Lung (tissue), 12 donors: ENCODE results near the gene POLN. TPM values are rescaled to one million over a fixed set of nuclear protein-coding genes. Genes with fewer than 3 reads are reported as not detected.

Experiments
- ATAC-seq: fragments of 200-7000 bp; cut with Tn5 transposase; one replicate; pipeline ENCODE4 v1.9.1; 2020; ENCODE audit warnings: moderate number of reproducible peaks; ENCODE audit not compliant: insufficient read depth, low FRiP score
- DNase-seq, 3 donors: peaks; one replicate each; pipeline ENCODE4 v3.0.0-alpha.2; 2013 to 2017
- H3K27ac ChIP-seq, 2 donors: one replicate each; pipeline ENCODE4 v1.5.1; 2013; ENCODE audit warnings: mild to moderate bottlenecking in 2 of 2, moderate library complexity in 2 of 2, control low read depth in 1 of 2, inconsistent platforms in 1 of 2, low read depth in 1 of 2, low read length in 1 of 2
- H3K27me3 ChIP-seq, 3 donors: one replicate each; pipeline ENCODE4 v1.5.1; 2013; ENCODE audit warnings: low read length in 2 of 3; ENCODE audit not compliant: control insufficient read depth in 3 of 3, insufficient read depth in 3 of 3
- H3K36me3 ChIP-seq, 4 donors: one replicate each; pipeline ENCODE4 v1.5.1; 2013; ENCODE audit warnings: low read length in 4 of 4, mild to moderate bottlenecking in 1 of 4, moderate library complexity in 1 of 4; ENCODE audit not compliant: control insufficient read depth in 4 of 4, insufficient read depth in 4 of 4
- H3K4me1 ChIP-seq, 5 donors: one replicate each; pipeline ENCODE4 v1.5.1; 2013; ENCODE audit warnings: low read length in 5 of 5, mild to moderate bottlenecking in 2 of 5, moderate library complexity in 1 of 5; ENCODE audit not compliant: control insufficient read depth in 5 of 5, insufficient read depth in 5 of 5
- H3K4me3 ChIP-seq: one replicate; pipeline ENCODE4 v1.5.1; 2013; ENCODE audit warnings: mild to moderate bottlenecking, control low read depth, moderate library complexity
- H3K9ac ChIP-seq, 2 donors: one replicate each; pipeline ENCODE4 v1.5.1; 2013; ENCODE audit warnings: low read length in 2 of 2, control low read depth in 1 of 2; ENCODE audit not compliant: insufficient read depth in 1 of 2
- H3K9me3 ChIP-seq, 4 donors: one replicate each; pipeline ENCODE4 v1.5.1; 2013; ENCODE audit warnings: low read length in 3 of 4, mild to moderate bottlenecking in 1 of 4, moderate library complexity in 1 of 4; ENCODE audit not compliant: control insufficient read depth in 4 of 4, insufficient read depth in 3 of 4
- CTCF ChIP-seq: IDR thresholded peaks from 2 replicates; pipeline ENCODE4 v1.5.1; 2012; ENCODE audit warnings: mild to moderate bottlenecking; ENCODE audit errors: control extremely low read depth, extremely low read depth
- WGBS, 2 donors: extraction: QIAGEN DNeasy Blood & Tissue Kit; methylation state at CpG; one replicate each; pipeline ENCODE4 v1.1.7; 2013; 5-methylcytosine and 5-hydroxymethylcytosine counted together
- polyA plus RNA-seq, 2 donors: library from polyadenylated mRNA; stranded (reverse); fragments of 200-250 nt; gene quantifications; one replicate each; pipeline ENCODE4 v1.2.1, GENCODE V29; 2013
- total RNA-seq, 2 donors: library from RNA; depleted of rRNA in 1 of 2; stranded (reverse); fragments of >200 nt in 1 of 2; gene quantifications; one replicate each; pipeline ENCODE4 v1.2.1, GENCODE V29; 2014 to 2021
- donor health status: control.
- donor health status: control.
- donor health status: Bipolar disorder and iron deficiency.
- donor health status: healthy.
- donor health status: DM: yes; HTN: yes; CAD: no.

Gene POLN
- total and polyA plus RNA-seq, 4 donors: 0.68 to 3.7 (median 2.2) TPM

- Histone ChIP-seq H3K27ac (no peak overlapping the region), H3K27me3 (no peaks in the 10 kb centered on the region), H3K9me3 (no peaks in the 10 kb centered on the region), H3K4me3 (no peak overlapping the region), H3K9ac (no peak overlapping the region), H3K4me1 (no peaks in the 10 kb centered on the region), H3K36me3 (peaks cover 0 to 2% (median 0%) of the 10 kb centered on the region in 4 donors)
- WGBS, 2 donors: 96% methylated on average over 6 of the region's 6 CpGs
- TF ChIP-seq CTCF: no peak
- DNase-seq (no peak), ATAC-seq (no peak)
These were observed 67.9 kb downstream of the POLN start for GRCh38 chr4:2174061-2174460.

- Histone ChIP-seq H3K27me3 (no peaks in the 10 kb centered on the region), H3K36me3 (peaks cover 0 to 2% (median 0%) of the 10 kb centered on the region in 4 donors), H3K4me3 (no peak overlapping the region), H3K27ac (no peak overlapping the region), H3K4me1 (peaks cover 0 to 4% (median 0%) of the 10 kb centered on the region in 5 donors), H3K9ac (no peak overlapping the region), H3K9me3 (no peaks in the 10 kb centered on the region)
- no peak for TF ChIP-seq CTCF
- peak in 1 of 3 donors; percentile 23 for DNase-seq
- ATAC-seq: no peak
- 73 to 84% methylated on average over 8 of the region's 8 CpGs for WGBS, 2 donors
These were observed 69.2 kb downstream of the POLN start for GRCh38 chr4:2172627-2173231.

- Histone ChIP-seq H3K9me3 (no peaks in the 10 kb centered on the region), H3K27me3 (no peaks in the 10 kb centered on the region), H3K9ac (no peak overlapping the region), H3K4me3 (no peak overlapping the region), H3K4me1 (peaks cover 0 to 4% (median 0%) of the 10 kb centered on the region in 5 donors), H3K27ac (no peak overlapping the region), H3K36me3 (peaks cover 0 to 2% (median 0%) of the 10 kb centered on the region in 4 donors)
- WGBS, 2 donors: 40 to 73% methylated on average over 4 of the region's 4 CpGs
- DNase-seq (no peak), ATAC-seq (no peak)
- no peak for TF ChIP-seq CTCF
These were observed 69.8 kb downstream of the POLN start for GRCh38 chr4:2172161-2172560.
